Sigmoid colon (tissue), 4 donors: Measurements from ENCODE around the gene KRT74.

Experiments
- CTCF ChIP-seq, 4 experiments: fragments of 450-650 bp in 3 of 4; fragments of 200-600 bp in 1 of 4; IDR thresholded peaks; one replicate each; pipeline ENCODE4 v1.5.1; 2016 to 2019; ENCODE audit warnings: antibody characterized with exemption in 4 of 4, mild to moderate bottlenecking in 3 of 4, moderate library complexity in 2 of 4
- EP300 ChIP-seq, 4 donors: sonication (generic); formaldehyde crosslinking; IDR thresholded peaks; one replicate each; pipeline ENCODE4 v1.6.1; 2017; ENCODE audit warnings: antibody characterized with exemption in 4 of 4
- POLR2A ChIP-seq, 2 donors: fragments of 450-650 bp; IDR thresholded peaks; one replicate each; pipeline ENCODE4 v1.6.1; 2016; ENCODE audit warnings: antibody characterized with exemption in 2 of 2, mild to moderate bottlenecking in 2 of 2, moderate library complexity in 2 of 2
- POLR2AphosphoS5 ChIP-seq, 4 donors: sonication (generic); formaldehyde crosslinking; IDR thresholded peaks; one replicate each; pipeline ENCODE4 v1.6.1; 2017; ENCODE audit warnings: antibody characterized with exemption in 4 of 4

GRCh38 chr12:52611080-52611468, 37.4 kb upstream of the KRT74 start:
- TF ChIP-seq CTCF (IDR thresholded peaks at IDR 0.05), result no peak
- no peak for TF ChIP-seq EP300 (IDR thresholded peaks at IDR 0.05)
- TF ChIP-seq POLR2A (IDR thresholded peaks at IDR 0.05), result no peak
- no peak for TF ChIP-seq POLR2AphosphoS5 (IDR thresholded peaks at IDR 0.05)
